ENCODE results near the gene ITPK1.

The ITPK1 gene

GRCh38 chr14:92933481-92933880 is 182.2 kb downstream of the ITPK1 start:
- no peak for DNase-seq (ENCODE audit: low spot score)
- TF ChIP-seq CTCF (IDR thresholded peaks at IDR 0.05; ENCODE audit: extremely low read depth, missing control alignments), result no peak

DNA sequence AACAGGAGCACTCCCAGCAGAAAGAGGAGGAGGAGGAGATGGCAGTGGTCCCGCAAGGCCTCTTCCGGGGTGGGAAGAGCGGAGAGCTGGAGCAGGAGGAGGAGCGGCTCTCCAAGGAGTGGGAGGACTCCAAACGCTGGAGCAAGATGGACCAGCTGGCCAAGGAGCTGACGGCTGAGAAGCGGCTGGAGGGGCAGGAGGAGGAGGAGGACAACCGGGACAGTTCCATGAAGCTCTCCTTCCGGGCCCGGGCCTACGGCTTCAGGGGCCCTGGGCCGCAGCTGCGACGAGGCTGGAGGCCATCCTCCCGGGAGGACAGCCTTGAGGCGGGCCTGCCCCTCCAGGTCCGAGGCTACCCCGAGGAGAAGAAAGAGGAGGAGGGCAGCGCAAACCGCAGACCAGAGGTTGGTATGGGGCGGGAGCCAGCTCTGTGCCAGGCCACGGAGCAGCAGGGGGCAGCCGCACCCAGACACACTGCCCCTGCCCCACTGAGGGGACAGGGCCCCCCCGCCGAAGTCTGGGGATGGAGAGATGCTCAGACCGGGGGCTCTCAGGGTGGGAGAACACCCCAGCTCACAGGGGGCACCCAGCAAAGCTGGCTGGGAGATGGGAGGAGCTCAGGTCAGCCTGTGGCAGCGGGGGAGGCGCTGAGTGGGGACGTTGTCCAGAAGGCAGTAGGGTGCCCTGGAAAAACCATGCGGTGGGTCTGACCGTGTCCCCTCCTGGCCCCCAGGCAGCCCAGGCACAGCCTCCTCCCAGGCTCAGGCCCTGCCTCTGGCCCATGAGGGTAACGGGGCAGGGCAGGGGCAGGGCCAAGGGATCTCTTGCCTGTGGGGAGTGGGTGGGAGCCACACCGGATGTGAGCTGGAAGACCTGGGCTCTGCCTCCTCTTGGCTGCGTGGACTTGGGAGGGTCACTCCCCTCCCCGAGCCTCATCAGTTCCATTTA is 183.0 kb downstream of the ITPK1 start:
- no peak for DNase-seq (ENCODE audit: low spot score)
- TF ChIP-seq CTCF (IDR thresholded peaks at IDR 0.05; ENCODE audit: extremely low read depth, missing control alignments), result no peak

GRCh38 chr14:92931681-92932447 is 183.9 kb downstream of the ITPK1 start:
- DNase-seq (ENCODE audit: low spot score), result no peak
- TF ChIP-seq CTCF (IDR thresholded peaks at IDR 0.05; ENCODE audit: extremely low read depth, missing control alignments), result no peak

GRCh38 chr14:92930737-92931602 is 184.8 kb downstream of the ITPK1 start:
- DNase-seq (ENCODE audit: low spot score), result no peak

GRCh38 chr14:92929689-92930608 is 185.8 kb downstream of the ITPK1 start:
- no peak for TF ChIP-seq CTCF (IDR thresholded peaks at IDR 0.05; ENCODE audit: extremely low read depth, missing control alignments)
- no peak for DNase-seq (ENCODE audit: low spot score)

More at GRCh38 chr14:92930737-92931602, 184.8 kb downstream of the ITPK1 start:
- TF ChIP-seq CTCF (IDR thresholded peaks at IDR 0.05; ENCODE audit: extremely low read depth, missing control alignments), result no peak

DNA sequence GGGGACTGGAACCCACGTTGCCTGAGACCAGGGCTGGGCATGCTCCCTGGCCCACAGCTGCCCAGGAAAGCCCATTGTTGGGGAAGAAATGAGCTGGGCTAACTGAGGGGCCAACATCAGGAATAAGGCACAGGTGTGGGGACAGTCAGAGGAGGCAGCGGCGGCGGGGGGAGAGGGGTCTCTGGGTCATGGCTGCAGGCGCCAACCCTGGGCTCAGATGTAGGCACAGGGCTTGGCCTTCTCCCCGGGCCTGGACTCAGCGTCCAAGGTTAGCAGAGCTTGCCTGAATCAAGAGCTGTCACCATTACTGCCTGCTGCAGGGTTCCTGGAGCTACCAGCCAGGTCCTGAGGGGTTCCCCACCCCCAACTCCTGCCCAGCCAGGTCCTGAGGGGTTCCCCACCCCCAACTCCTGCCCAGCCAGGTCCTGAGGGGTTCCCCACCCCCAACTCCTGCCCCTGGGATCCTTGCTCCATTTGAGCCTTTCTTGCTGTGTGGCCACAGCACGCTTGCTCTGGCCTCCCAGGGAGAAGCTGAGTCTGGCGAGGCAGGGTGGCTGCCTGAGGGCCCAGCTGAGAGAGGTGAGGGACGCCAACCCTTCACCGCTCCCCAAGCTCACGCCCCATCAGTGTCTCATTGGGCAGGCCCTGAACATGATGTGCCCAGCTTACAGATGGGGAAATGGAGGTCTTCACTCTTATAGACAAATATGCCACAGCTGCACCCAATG is 186.6 kb downstream of the ITPK1 start:
- no peak for DNase-seq (ENCODE audit: low spot score)
- TF ChIP-seq CTCF (IDR thresholded peaks at IDR 0.05; ENCODE audit: extremely low read depth, missing control alignments), result no peak
